HEK293 (cell line): Measurements from ENCODE around the gene LRRC27.

Source experiments
- CTCF ChIA-PET: fragments of 350-600 bp; formaldehyde crosslinking; extraction: SDS; loops from one replicate; lab custom pipeline; 2021; ENCODE audit warnings: antibody characterized with exemption; lab: Yijun Ruan, JAX
- POLR2A ChIA-PET: fragments of 300-600 bp; formaldehyde crosslinking; extraction: SDS; loops from one replicate; lab custom pipeline; 2020; ENCODE audit warnings: antibody characterized with exemption, inconsistent platforms; lab: Yijun Ruan, JAX
- H3K27ac ChIP-seq: fragments of 200-500 bp; sonication (Bioruptor generic); 2 replicates; pipeline ENCODE4 v1.5.1; 2014; ENCODE audit warnings: low read depth, low read length, control low read depth, inconsistent platforms; ENCODE audit errors: extremely low read depth
- H3K36me3 ChIP-seq, 2 experiments: fragments of 200-500 bp in 1 of 2; sonication (Bioruptor generic) in 1 of 2; 1 replicate in 1 of 2; 2 replicates in 1 of 2; pipeline ENCODE4 v1.5.1; 2014 to 2017; ENCODE audit warnings: inconsistent platforms in 2 of 2, low read length in 2 of 2; ENCODE audit not compliant: control insufficient read depth in 2 of 2, insufficient read depth in 1 of 2
- H3K4me1 ChIP-seq: fragments of 200-500 bp; sonication (Bioruptor generic); 2 replicates; pipeline ENCODE4 v1.5.1; 2014; ENCODE audit warnings: mild to moderate bottlenecking, low read length, inconsistent platforms; ENCODE audit not compliant: control insufficient read depth, insufficient read depth
- H3K4me3 ChIP-seq: 2 replicates; pipeline ENCODE4 v1.5.1; 2011; ENCODE audit warnings: low read depth, mild to moderate bottlenecking, control low read depth, low read length, moderate library complexity
- H3K9me3 ChIP-seq: fragments of 200-500 bp; sonication (Bioruptor generic); 2 replicates; pipeline ENCODE4 v1.5.1; 2014; ENCODE audit warnings: low read depth, low read length, inconsistent platforms; ENCODE audit not compliant: control insufficient read depth, insufficient read depth
- IKZF3 ChIP-seq: fragments of 450-650 bp; IDR thresholded peaks from 2 replicates; pipeline ENCODE4 v1.5.0; 2018; ENCODE audit warnings: missing biosample characterization, mild to moderate bottlenecking, missing genetic modification characterization, moderate library complexity
- KLF8 ChIP-seq: fragments of 450-650 bp; formaldehyde crosslinking; IDR thresholded peaks from 2 replicates; pipeline ENCODE4 v1.5.1; 2016; ENCODE audit warnings: missing biosample characterization, missing genetic modification characterization
- OSR2 ChIP-seq: fragments of 450-650 bp; formaldehyde crosslinking; IDR thresholded peaks from 2 replicates; pipeline ENCODE4 v1.5.1; 2016; ENCODE audit warnings: missing biosample characterization, missing genetic modification characterization
- TSHZ1 ChIP-seq: fragments of 450-650 bp; formaldehyde crosslinking; IDR thresholded peaks from 2 replicates; pipeline ENCODE4 v1.5.1; 2016; ENCODE audit warnings: missing biosample characterization, missing genetic modification characterization, borderline replicate concordance
- WT1 ChIP-seq: fragments of 450-650 bp; formaldehyde crosslinking; IDR thresholded peaks from 2 replicates; pipeline ENCODE4 v1.5.1; 2016; ENCODE audit warnings: missing biosample characterization, missing genetic modification characterization
- ZBTB20 ChIP-seq: fragments of 450-650 bp; formaldehyde crosslinking; IDR thresholded peaks from 2 replicates; pipeline ENCODE4 v1.5.1; 2016; ENCODE audit warnings: missing biosample characterization, missing genetic modification characterization
- ZBTB49 ChIP-seq: fragments of 450-650 bp; formaldehyde crosslinking; IDR thresholded peaks from 2 replicates; pipeline ENCODE4 v1.5.1; 2016; ENCODE audit warnings: missing biosample characterization, missing genetic modification characterization, low read depth
- ZFP37 ChIP-seq: fragments of 450-650 bp; formaldehyde crosslinking; IDR thresholded peaks from 2 replicates; pipeline ENCODE4 v1.5.1; 2016; ENCODE audit warnings: missing biosample characterization, missing genetic modification characterization
- ZNF140 ChIP-seq: fragments of 450-650 bp; formaldehyde crosslinking; IDR thresholded peaks from 2 replicates; pipeline ENCODE4 v1.5.1; 2016; ENCODE audit warnings: missing biosample characterization, missing genetic modification characterization
- ZNF155 ChIP-seq: fragments of 450-650 bp; formaldehyde crosslinking; IDR thresholded peaks from 2 replicates; pipeline ENCODE4 v1.5.1; 2016; ENCODE audit warnings: missing biosample characterization, missing genetic modification characterization
- ZNF174 ChIP-seq: fragments of 450-650 bp; formaldehyde crosslinking; IDR thresholded peaks from 2 replicates; pipeline ENCODE4 v1.5.0; 2017; ENCODE audit warnings: missing biosample characterization, mild to moderate bottlenecking, missing genetic modification characterization
- ZNF248 ChIP-seq: fragments of 450-650 bp; formaldehyde crosslinking; IDR thresholded peaks from 2 replicates; pipeline ENCODE4 v1.5.1; 2017; ENCODE audit warnings: missing biosample characterization, missing genetic modification characterization
- ZNF324 ChIP-seq: fragments of 450-650 bp; formaldehyde crosslinking; IDR thresholded peaks from 2 replicates; pipeline ENCODE4 v1.5.1; 2016; ENCODE audit warnings: missing biosample characterization, missing genetic modification characterization
- ZNF350 ChIP-seq: fragments of 450-650 bp; formaldehyde crosslinking; IDR thresholded peaks from 2 replicates; pipeline ENCODE4 v1.5.0; 2017; ENCODE audit warnings: missing biosample characterization, mild to moderate bottlenecking, missing genetic modification characterization
- ZNF362 ChIP-seq: fragments of 450-650 bp; formaldehyde crosslinking; IDR thresholded peaks from 2 replicates; pipeline ENCODE4 v1.5.1; 2016; ENCODE audit warnings: missing biosample characterization, missing genetic modification characterization
- ZNF394 ChIP-seq: fragments of 450-650 bp; formaldehyde crosslinking; IDR thresholded peaks from 2 replicates; pipeline ENCODE4 v1.5.1; 2016; ENCODE audit warnings: missing biosample characterization, missing genetic modification characterization, mild to moderate bottlenecking, moderate library complexity, borderline replicate concordance
- ZNF501 ChIP-seq: fragments of 450-650 bp; formaldehyde crosslinking; IDR thresholded peaks from 2 replicates; pipeline ENCODE4 v1.5.1; 2016; ENCODE audit warnings: missing biosample characterization, missing genetic modification characterization
- ZNF521 ChIP-seq: fragments of 450-650 bp; formaldehyde crosslinking; IDR thresholded peaks from 2 replicates; pipeline ENCODE4 v1.5.1; 2017; ENCODE audit warnings: missing biosample characterization, mild to moderate bottlenecking, missing genetic modification characterization
- ZNF548 ChIP-seq: fragments of 450-650 bp; formaldehyde crosslinking; IDR thresholded peaks from 2 replicates; pipeline ENCODE4 v1.5.1; 2016; ENCODE audit warnings: missing biosample characterization, missing genetic modification characterization
- ZNF621 ChIP-seq: fragments of 450-650 bp; formaldehyde crosslinking; IDR thresholded peaks from 2 replicates; pipeline ENCODE4 v1.5.1; 2017; ENCODE audit warnings: missing biosample characterization, missing genetic modification characterization
- ZNF664 ChIP-seq: fragments of 450-650 bp; formaldehyde crosslinking; IDR thresholded peaks from 2 replicates; pipeline ENCODE4 v1.5.1; 2016; ENCODE audit warnings: missing biosample characterization, missing genetic modification characterization
- ZNF791 ChIP-seq: fragments of 450-650 bp; formaldehyde crosslinking; IDR thresholded peaks from 2 replicates; pipeline ENCODE4 v1.5.1; 2016; ENCODE audit warnings: missing biosample characterization, missing genetic modification characterization
- ZNF792 ChIP-seq: fragments of 450-650 bp; formaldehyde crosslinking; IDR thresholded peaks from 2 replicates; pipeline ENCODE4 v1.5.1; 2016; ENCODE audit warnings: missing biosample characterization, missing genetic modification characterization
- ZNF837 ChIP-seq: fragments of 450-650 bp; formaldehyde crosslinking; IDR thresholded peaks from 2 replicates; pipeline ENCODE4 v1.5.1; 2016; ENCODE audit warnings: missing biosample characterization, missing genetic modification characterization
- ZSCAN16 ChIP-seq: fragments of 450-650 bp; formaldehyde crosslinking; IDR thresholded peaks from 2 replicates; pipeline ENCODE4 v1.5.1; 2016; ENCODE audit warnings: missing biosample characterization, missing genetic modification characterization
- ZSCAN4 ChIP-seq: fragments of 450-650 bp; formaldehyde crosslinking; IDR thresholded peaks from 2 replicates; pipeline ENCODE4 v1.5.1; 2017; ENCODE audit warnings: missing biosample characterization, missing genetic modification characterization
- ZSCAN5A ChIP-seq: fragments of 450-650 bp; formaldehyde crosslinking; IDR thresholded peaks from 2 replicates; pipeline ENCODE4 v1.5.1; 2016; ENCODE audit warnings: missing biosample characterization, missing genetic modification characterization
- TF ChIP-seq, protein P1 (sequence below): fragments of 450-650 bp; formaldehyde crosslinking; IDR thresholded peaks from 2 replicates; pipeline ENCODE4; 2016; ENCODE audit warnings: missing biosample characterization, missing genetic modification characterization

The LRRC27 gene

DNA sequence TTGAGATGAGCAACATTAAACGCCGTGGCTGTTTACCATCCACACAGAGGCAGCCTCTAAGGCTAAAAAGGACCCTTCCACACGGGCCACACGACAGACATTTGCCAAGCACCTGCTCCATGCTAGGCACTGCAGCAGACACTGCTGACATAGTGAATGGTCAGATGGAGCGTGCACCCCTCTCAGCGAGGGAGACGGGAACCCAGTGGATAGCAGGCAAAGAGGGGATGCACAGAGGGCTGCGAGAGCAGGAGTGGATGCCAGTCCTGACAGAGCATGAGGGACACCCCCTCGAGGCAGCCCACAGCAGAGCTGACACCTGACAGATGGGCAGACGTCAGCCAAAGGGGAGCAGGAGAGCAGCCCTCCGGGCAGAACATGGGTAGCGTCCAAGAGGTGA lies 18.7 kb upstream of the LRRC27 start:
- CTCF ChIA-PET, result no interaction called here
- H3K27ac ChIP-seq, result no peak overlapping the region

GRCh38 chr10:132313865-132314264 lies 18.1 kb upstream of the LRRC27 start:
- H3K9me3 ChIP-seq, result no peaks in the 10 kb centered on the region
- no peak overlapping the region for H3K4me3 ChIP-seq
- no peak overlapping the region for H3K27ac ChIP-seq
- H3K4me1 ChIP-seq, result no peaks in the 10 kb centered on the region
- ChIA-PET POLR2A (no interaction called here), CTCF (interaction anchor here (0.9 kb wide), 1 partner anchor 124 kb away, joined by 3 read pairs; no protein-coding TSS in a partner anchor)
- no peaks in the 10 kb centered on the region for H3K36me3 ChIP-seq
- no peak for TF ChIP-seq ZNF248 (tag by site-specific recombination)
- no peak for TF ChIP-seq ZNF362
- no peak for TF ChIP-seq ZNF394 (tag by site-specific recombination)
- no peak for TF ChIP-seq ZSCAN5A (tag by site-specific recombination)
- no peak for TF ChIP-seq ZNF350 (tag by site-specific recombination)
- no peak for TF ChIP-seq ZNF521 (tag by site-specific recombination)
- no peak for TF ChIP-seq ZNF791 (tag by site-specific recombination)
- TF ChIP-seq ZSCAN4 (tag by site-specific recombination), result no peak
- TF ChIP-seq WT1 (tag by site-specific recombination), result no peak

More for the DNA sequence above, 18.7 kb upstream of the LRRC27 start:
- Histone ChIP-seq H3K4me1 (no peaks in the 10 kb centered on the region; the same call in 1 of the 2 replicates), H3K4me3 (no peak overlapping the region), H3K36me3 (no peaks in the 10 kb centered on the region), H3K9me3 (no peaks in the 10 kb centered on the region)
- POLR2A ChIA-PET, result no interaction called here
- TF ChIP-seq ZNF521 (tag by site-specific recombination) (no peak), ZNF621 (tag by site-specific recombination) (no peak), ZNF140 (tag by site-specific recombination) (no peak), ZSCAN16 (tag by site-specific recombination) (no peak), ZNF501 (tag by site-specific recombination) (no peak), ZNF324 (tag by site-specific recombination) (no peak), ZNF837 (no peak), ZNF792 (tag by site-specific recombination) (no peak), ZNF155 (tag by site-specific recombination) (no peak), ZBTB20 (tag by site-specific recombination) (no peak), ZFP37 (tag by site-specific recombination) (no peak), ZBTB49 (tag by site-specific recombination) (no peak), ZNF548 (tag by site-specific recombination) (no peak), TSHZ1 (tag by site-specific recombination) (no peak), IKZF3 (tag by site-specific recombination) (no peak), ZNF664 (tag by site-specific recombination) (no peak), KLF8 (tag by site-specific recombination) (no peak), ZNF174 (tag by site-specific recombination) (no peak), OSR2 (tag by site-specific recombination) (no peak)
- TF ChIP-seq, protein P1, sequence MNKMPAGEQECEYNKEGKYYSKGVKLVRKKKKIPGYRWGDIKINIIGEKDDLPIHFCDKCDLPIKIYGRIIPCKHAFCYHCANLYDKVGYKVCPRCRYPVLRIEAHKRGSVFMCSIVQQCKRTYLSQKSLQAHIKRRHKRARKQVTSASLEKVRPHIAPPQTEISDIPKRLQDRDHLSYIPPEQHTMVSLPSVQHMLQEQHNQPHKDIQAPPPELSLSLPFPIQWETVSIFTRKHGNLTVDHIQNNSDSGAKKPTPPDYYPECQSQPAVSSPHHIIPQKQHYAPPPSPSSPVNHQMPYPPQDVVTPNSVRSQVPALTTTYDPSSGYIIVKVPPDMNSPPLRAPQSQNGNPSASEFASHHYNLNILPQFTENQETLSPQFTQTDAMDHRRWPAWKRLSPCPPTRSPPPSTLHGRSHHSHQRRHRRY, result no peak
